GM21619 (cell line): ENCODE data around the gene COQ6.
"Not testable (repeated sequence)": the region's sequence is repeated elsewhere in the genome, so short reads cannot be mapped to it uniquely, and the experiment has no call there.

Source experiments
- ATAC-seq: cut with Tn5 transposase; IDR thresholded peaks from one replicate; pipeline ENCODE4 v1.9.1; 2021; ENCODE audit not compliant: unreplicated experiment

The COQ6 gene

DNA sequence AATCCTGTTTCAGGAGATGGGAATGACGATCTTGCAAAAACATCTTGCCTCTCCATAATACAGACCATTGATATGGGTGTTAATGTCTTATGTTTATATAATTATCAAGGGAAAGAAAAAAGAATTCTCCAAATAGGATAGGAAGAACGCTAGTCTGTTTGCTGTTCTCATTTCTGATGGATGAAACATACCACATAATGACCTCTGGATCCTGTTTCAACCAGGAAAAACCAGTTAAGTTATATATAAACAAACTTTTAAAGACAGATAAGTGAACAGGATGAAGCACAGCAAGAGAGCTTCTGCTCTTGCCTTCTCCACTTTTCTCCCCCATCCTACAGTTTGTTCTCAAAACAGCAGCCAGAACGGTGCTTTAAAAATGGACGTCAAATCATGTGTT, 27.8 kb downstream of the COQ6 start:
- ATAC-seq = no peak

GRCh38 chr14:73988065-73988464, 38.0 kb downstream of the COQ6 start:
- ATAC-seq = no peak

DNA sequence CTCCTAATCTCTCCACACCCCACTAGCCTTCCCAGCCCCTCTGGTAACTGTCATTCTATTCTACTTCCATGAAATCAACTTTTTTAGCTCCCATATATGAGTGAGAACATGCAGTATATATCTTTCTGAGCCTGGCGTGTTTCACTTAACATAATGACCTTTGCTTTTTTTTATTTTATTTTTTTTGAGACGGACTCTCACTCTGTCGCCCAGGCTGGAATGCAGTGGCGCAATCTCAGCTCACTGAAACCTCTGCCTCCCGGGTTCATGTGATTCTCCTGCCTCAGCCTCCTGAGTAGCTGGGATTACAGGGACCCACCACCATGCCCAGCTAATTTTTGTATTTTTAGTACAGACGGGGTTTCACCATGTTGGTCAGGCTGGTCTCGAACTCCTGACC, 38.6 kb downstream of the COQ6 start:
- ATAC-seq = not testable (repeated sequence)

GRCh38 chr14:73991092-73991491, 41.0 kb downstream of the COQ6 start:
- ATAC-seq = no peak

GRCh38 chr14:73994926-73995325, 44.8 kb downstream of the COQ6 start:
- ATAC-seq = not testable (repeated sequence)

DNA sequence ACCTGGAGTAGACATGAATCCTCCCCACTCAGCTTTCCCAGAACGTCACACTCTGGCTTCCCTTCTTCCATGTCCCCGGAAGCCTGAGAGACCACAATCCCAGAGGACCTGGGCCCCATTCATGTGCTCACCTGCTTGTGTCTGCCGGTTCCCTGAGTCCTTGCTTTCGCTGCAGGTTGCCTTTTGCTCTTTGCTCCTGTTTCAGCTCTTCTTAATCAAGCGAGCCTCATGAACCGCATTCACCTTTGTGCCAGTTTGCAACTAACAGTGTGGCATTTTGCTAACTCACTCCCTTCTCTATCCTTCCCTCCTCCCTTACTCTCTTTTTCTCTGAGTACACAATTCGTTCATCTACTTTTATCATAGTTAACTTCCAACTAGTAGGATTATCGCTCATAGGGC, 45.9 kb downstream of the COQ6 start:
- ATAC-seq = no peak

DNA sequence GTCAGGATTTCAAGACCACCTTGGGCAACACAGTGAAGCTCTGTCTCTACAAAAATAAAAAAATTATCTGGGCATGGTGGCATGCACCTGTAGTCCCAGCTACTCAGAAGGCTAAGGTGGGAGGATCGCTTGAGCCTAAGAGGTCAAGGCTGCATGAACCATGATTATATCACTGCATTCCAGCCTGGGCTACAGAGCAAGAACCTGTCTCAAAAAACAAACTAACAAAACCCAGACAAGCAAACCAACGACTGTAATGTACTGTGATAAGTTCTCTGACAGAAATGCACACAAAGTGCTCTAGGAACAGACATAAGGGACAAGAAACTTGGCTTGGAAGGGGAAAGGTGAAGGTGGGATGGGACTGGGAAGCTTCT, 46.6 kb downstream of the COQ6 start:
- ATAC-seq = no peak

GRCh38 chr14:73997108-73997943, 47.2 kb downstream of the COQ6 start:
- ATAC-seq = no peak

DNA sequence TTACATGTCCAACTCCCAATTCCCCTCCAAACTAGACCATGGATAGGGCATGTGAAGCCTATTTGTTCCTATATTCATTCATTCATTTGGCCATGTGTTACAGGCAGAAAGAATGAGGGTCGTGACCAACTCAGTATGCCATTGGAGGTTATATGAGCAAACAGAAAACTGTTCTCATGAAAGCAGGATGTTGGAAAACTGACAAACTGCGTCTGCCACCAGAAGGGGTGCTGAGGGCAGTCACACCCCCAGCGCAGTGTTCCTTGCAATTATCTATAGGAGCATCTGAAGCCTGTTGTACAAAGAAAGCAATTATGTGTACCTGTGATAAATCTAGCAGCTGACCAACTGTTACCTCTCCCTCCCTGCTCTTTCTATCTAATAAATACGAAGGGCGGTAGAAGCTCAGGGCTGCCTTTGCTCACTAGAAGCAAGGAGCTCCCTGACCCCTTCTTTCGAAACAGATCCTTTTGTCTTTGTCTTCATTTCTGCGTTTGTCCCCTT, 47.9 kb downstream of the COQ6 start:
- no peak for ATAC-seq

DNA sequence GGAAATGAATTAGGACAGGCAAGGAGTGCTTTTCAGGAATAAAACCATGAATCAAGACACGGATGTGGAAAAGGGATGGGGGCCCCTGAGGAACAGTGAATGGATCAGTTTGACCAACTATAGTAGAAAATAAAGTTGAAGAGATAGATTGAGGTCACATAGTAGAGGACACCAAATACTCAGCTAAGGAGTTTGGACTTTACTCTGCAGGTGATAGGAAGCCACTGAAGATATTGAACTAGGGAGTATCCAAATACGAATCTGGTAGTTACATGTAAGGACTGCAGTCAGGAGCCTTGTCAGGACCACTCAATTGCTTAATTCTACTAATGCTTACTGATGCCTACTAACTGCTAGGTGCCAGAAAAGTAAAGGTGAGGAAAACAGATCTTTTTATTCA, 48.6 kb downstream of the COQ6 start:
- ATAC-seq = no peak

DNA sequence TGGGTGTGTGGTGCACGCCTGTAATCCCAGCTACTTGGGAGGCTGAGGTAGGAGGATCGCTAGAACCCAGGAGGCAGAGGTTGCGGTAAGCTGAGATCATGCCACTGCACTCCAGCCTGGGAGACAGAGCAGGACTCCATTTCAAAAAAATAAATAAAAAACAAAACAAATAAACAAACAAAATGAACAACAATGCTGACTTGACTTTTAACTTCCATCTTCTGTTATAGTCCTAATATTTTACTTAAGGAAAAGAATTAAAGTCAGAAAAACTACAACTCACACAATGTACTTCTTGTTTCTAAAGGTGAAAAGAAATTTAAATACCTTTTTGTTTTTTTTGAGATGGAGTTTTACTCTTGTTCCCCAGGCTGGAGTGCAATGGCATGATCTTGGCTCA, 55.6 kb downstream of the COQ6 start:
- ATAC-seq = not testable (repeated sequence)

GRCh38 chr14:74008843-74009499, 58.9 kb downstream of the COQ6 start:
- no peak for ATAC-seq
